SK-N-SH treated with all-trans-retinoic acid at 6 μM for 48 hours (cell line): ENCODE results near the gene UTS2B.

Experiments
- ATAC-seq: fragments of 200-7000 bp; cut with Tn5 transposase; 3 replicates; pipeline ENCODE4 v1.9.1; 2020; ENCODE audit warnings: mild to moderate bottlenecking, moderate library complexity
- ARNTL ChIP-seq: fragments of 450-650 bp; formaldehyde crosslinking; IDR thresholded peaks from 2 replicates; pipeline ENCODE4 v1.5.0; 2020; ENCODE audit warnings: low read depth, mild to moderate bottlenecking, moderate library complexity, borderline replicate concordance
- BACH2 ChIP-seq: fragments of 250-450 bp; sonication (Bioruptor Pico); IDR thresholded peaks from 2 replicates; pipeline ENCODE4 v1.9.0; 2021; ENCODE audit warnings: mild to moderate bottlenecking, borderline replicate concordance
- CREB5 ChIP-seq: fragments of 250-450 bp; sonication (Bioruptor Pico); IDR thresholded peaks from 2 replicates; pipeline ENCODE4 v1.5.1; 2020; ENCODE audit warnings: low read depth, mild to moderate bottlenecking, moderate library complexity
- CSDC2 ChIP-seq: fragments of 250-450 bp; sonication (Bioruptor Pico); IDR thresholded peaks from 2 replicates; pipeline ENCODE4 v1.5.0; 2020; ENCODE audit warnings: mild to moderate bottlenecking, moderate library complexity
- CSRNP3 ChIP-seq: fragments of 250-450 bp; sonication (Bioruptor Pico); IDR thresholded peaks from 2 replicates; pipeline ENCODE4 v1.5.1; 2021; ENCODE audit warnings: mild to moderate bottlenecking, moderate library complexity
- ESRRG ChIP-seq: fragments of 250-450 bp; sonication (Bioruptor Pico); IDR thresholded peaks from 2 replicates; pipeline ENCODE4 v1.6.1; 2021; ENCODE audit warnings: mild to moderate bottlenecking
- GLIS3 ChIP-seq: fragments of 250-450 bp; sonication (Bioruptor Pico); IDR thresholded peaks from 2 replicates; pipeline ENCODE4 v1.5.0; 2020; ENCODE audit warnings: mild to moderate bottlenecking, moderate library complexity
- OSR1 ChIP-seq: fragments of 250-450 bp; sonication (Bioruptor Pico); IDR thresholded peaks from 2 replicates; pipeline ENCODE4 v1.8.0; 2022; ENCODE audit warnings: moderate library complexity, mild to moderate bottlenecking, inconsistent platforms
- PATZ1 ChIP-seq: fragments of 250-450 bp; sonication (Bioruptor Pico); IDR thresholded peaks from 2 replicates; pipeline ENCODE4 v1.8.0; 2020; ENCODE audit warnings: mild to moderate bottlenecking, moderate library complexity, borderline replicate concordance
- POU6F1 ChIP-seq: fragments of 250-450 bp; sonication (Bioruptor Pico); IDR thresholded peaks from 2 replicates; pipeline ENCODE4 v1.8.0; 2021; ENCODE audit warnings: low read depth, mild to moderate bottlenecking, moderate library complexity, borderline replicate concordance
- PPARA ChIP-seq: fragments of 250-450 bp; sonication (Bioruptor Pico); IDR thresholded peaks from 2 replicates; pipeline ENCODE4 v1.5.0; 2020; ENCODE audit warnings: mild to moderate bottlenecking, borderline replicate concordance
- RARB ChIP-seq: fragments of 250-450 bp; sonication (Bioruptor Pico); IDR thresholded peaks from 2 replicates; pipeline ENCODE4 v1.8.0; 2021; ENCODE audit warnings: mild to moderate bottlenecking, moderate library complexity
- TOX ChIP-seq: fragments of 250-450 bp; sonication (Bioruptor Pico); IDR thresholded peaks from 2 replicates; pipeline ENCODE4 v1.8.0; 2021; ENCODE audit warnings: mild to moderate bottlenecking, moderate library complexity, borderline replicate concordance
- TSHZ2 ChIP-seq: fragments of 250-450 bp; sonication (Bioruptor Pico); IDR thresholded peaks from 2 replicates; pipeline ENCODE4 v1.5.0; 2020; ENCODE audit warnings: mild to moderate bottlenecking, moderate library complexity
- ZC3H10 ChIP-seq: fragments of 250-450 bp; sonication (Bioruptor Pico); IDR thresholded peaks from 2 replicates; pipeline ENCODE4 v1.5.1; 2021; ENCODE audit warnings: mild to moderate bottlenecking, moderate library complexity
- ZFP3 ChIP-seq: fragments of 250-450 bp; sonication (Bioruptor Pico); IDR thresholded peaks from 2 replicates; pipeline ENCODE4 v1.5.0; 2020; ENCODE audit warnings: mild to moderate bottlenecking, moderate library complexity
- ZFP30 ChIP-seq: fragments of 450-650 bp; formaldehyde crosslinking; IDR thresholded peaks from 2 replicates; pipeline ENCODE4 v1.5.0; 2022; ENCODE audit warnings: mild to moderate bottlenecking, moderate library complexity
- ZNF70 ChIP-seq: fragments of 450-650 bp; formaldehyde crosslinking; IDR thresholded peaks from 2 replicates; pipeline ENCODE4 v1.5.0; 2020; ENCODE audit warnings: mild to moderate bottlenecking, moderate library complexity

UTS2B gene

GRCh38 chr3:191333298-191333880, 3.1 kb upstream of the UTS2B start:
- no peak for TF ChIP-seq TSHZ2 (CRISPR knock-in tag)
- TF ChIP-seq ZFP3 (CRISPR knock-in tag) = no peak
- TF ChIP-seq OSR1 (CRISPR knock-in tag) = no peak
- ATAC-seq = no peak

GRCh38 chr3:191331388-191331787, 1.1 kb upstream of the UTS2B start:
- no peak for ATAC-seq
- TF ChIP-seq CSRNP3 (CRISPR knock-in tag) (no peak), OSR1 (CRISPR knock-in tag) (no peak), GLIS3 (CRISPR knock-in tag) (no peak), ESRRG (CRISPR knock-in tag) (no peak), PPARA (CRISPR knock-in tag) (no peak)

GRCh38 chr3:191330530-191331048, 263 bp upstream of the UTS2B start:
- TF ChIP-seq TOX (CRISPR knock-in tag) = no peak
- no peak for TF ChIP-seq ZC3H10 (CRISPR knock-in tag)
- no peak for TF ChIP-seq POU6F1 (CRISPR knock-in tag)
- TF ChIP-seq PATZ1 = no peak
- TF ChIP-seq ESRRG (CRISPR knock-in tag) = no peak
- no peak for TF ChIP-seq BACH2 (CRISPR knock-in tag)
- no peak for TF ChIP-seq RARB (CRISPR knock-in tag)
- no peak for TF ChIP-seq PPARA (CRISPR knock-in tag)
- no peak for TF ChIP-seq ZNF70 (CRISPR knock-in tag)
- ATAC-seq = peak; percentile 44; the same call in 1 of the 3 replicates

GRCh38 chr3:191328962-191329653, 1.2 kb downstream of the UTS2B start, which contains the start of gene CCDC50:
Gene CCDC50 (plus strand): TSS chr3:191329394. CDS start chr3:191329675, 281 bp downstream.
- ATAC-seq = peak; percentile 82
- no peak for TF ChIP-seq ZFP30 (CRISPR knock-in tag)
- TF ChIP-seq ZNF70 (CRISPR knock-in tag) = no peak
- no peak for TF ChIP-seq RARB (CRISPR knock-in tag)
- no peak for TF ChIP-seq ARNTL (CRISPR knock-in tag)
- no peak for TF ChIP-seq PATZ1
- no peak for TF ChIP-seq CSRNP3 (CRISPR knock-in tag)
- TF ChIP-seq CREB5 (CRISPR knock-in tag) = no peak
- no peak for TF ChIP-seq BACH2 (CRISPR knock-in tag)
- no peak for TF ChIP-seq CSDC2 (CRISPR knock-in tag)
- TF ChIP-seq GLIS3 (CRISPR knock-in tag) = peak; percentile 15; the same call in 1 of the 2 replicates
